Hair follicle dermal papilla cell (primary cell): ENCODE results near the gene RTN4R. TPM values are rescaled to one million over a fixed set of nuclear protein-coding genes. Genes with fewer than 3 reads are reported as not detected.

Source experiments
- small RNA-seq: library from RNA; depleted of rRNA; stranded (forward); fragments of <200 nt; gene quantifications from one replicate; pipeline ENCODE3, GENCODE V24; 2012
- total RNA-seq: library from RNA; depleted of rRNA; stranded (reverse); fragments of >200 nt; gene quantifications from 2 replicates; pipeline ENCODE4 v1.2.3, GENCODE V29; 2012

RTN4R gene
- 0.16 TPM in 1 of 2 replicates, not detected in the other for total RNA-seq

DNA sequence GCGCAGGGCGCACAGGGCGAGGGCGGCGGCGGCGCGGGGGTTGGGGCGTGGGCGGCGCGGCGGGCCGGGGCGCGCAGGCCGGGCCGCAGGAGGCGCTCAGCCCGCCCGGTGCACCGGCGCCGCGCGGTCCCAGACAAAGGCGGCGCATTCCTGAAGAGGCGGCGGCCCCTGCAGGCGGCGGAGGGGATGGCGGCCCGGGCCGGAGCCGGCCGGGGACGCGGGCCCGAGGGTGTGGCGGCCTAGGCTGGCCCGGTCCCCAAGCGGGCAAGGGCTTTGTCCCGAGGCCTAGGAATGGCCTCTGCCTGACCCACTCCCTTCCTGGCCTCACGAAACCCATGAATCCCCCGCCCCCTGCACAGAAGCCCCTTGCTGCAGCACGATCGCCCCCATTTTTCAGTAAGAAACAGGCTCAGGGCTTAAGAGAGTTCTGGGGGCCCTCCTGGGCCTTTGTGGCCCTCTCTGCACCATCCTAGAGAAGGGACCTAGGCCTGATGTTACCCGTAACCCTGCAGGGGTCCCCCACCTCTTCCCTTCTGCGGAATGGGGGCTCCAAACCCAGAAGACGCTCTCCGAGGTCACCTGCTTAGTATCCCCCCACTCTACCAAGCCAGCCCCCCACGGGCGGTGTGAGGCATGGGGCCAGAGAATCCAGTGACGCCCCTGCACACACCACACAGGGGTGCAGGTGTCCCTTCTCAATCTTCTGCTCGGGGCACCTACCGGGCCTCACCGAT lies at the start of gene RTN4R:
RTN4R (minus strand) TSS at position 40 of the 734 bp plus-strand sequence. CDS start 226 bp downstream, outside the sequence.

Small RNA genes lying within 50 kb of the gene (small RNA-seq; reads per million reads assigned to genes)
- gene MIR1286 = not detected

Other genes starting within 250 kb of the RTN4R start
- 59.6 and 69.5 TPM in 2 replicates for gene TANGO2, start 247.2 kb downstream of the RTN4R start, total RNA-seq
- 25.9 and 39.1 TPM in 2 replicates for gene DGCR8, start 188.1 kb downstream of the RTN4R start, total RNA-seq
- gene RANBP1, start 152.2 kb downstream of the RTN4R start, total RNA-seq = 51.8 and 55.4 TPM in 2 replicates
- gene TRMT2A, start 151.1 kb downstream of the RTN4R start, total RNA-seq = 48.8 and 53.1 TPM in 2 replicates
- 18.5 and 21.1 TPM in 2 replicates for gene ZDHHC8, start 136.5 kb downstream of the RTN4R start, total RNA-seq
- gene CCDC188, start 117.3 kb downstream of the RTN4R start, total RNA-seq = 1.5 and 1.6 TPM in 2 replicates
- 45.4 and 58.2 TPM in 2 replicates for gene DGCR6L, start 51.7 kb upstream of the RTN4R start, total RNA-seq
- 7.9 and 9.2 TPM in 2 replicates for gene ZNF74, start 125.8 kb upstream of the RTN4R start, total RNA-seq
- 38.5 and 40.1 TPM in 2 replicates for gene SCARF2, start 169.5 kb upstream of the RTN4R start, total RNA-seq
- gene KLHL22, start 227.5 kb upstream of the RTN4R start, total RNA-seq = 55.0 and 61.0 TPM in 2 replicates
- 64.4 and 68.8 TPM in 2 replicates for gene MED15, start 239.3 kb upstream of the RTN4R start, total RNA-seq